Esophagus squamous epithelium (tissue), 5 donors: ENCODE results near the gene ELK3. TPM values are rescaled to one million over a fixed set of nuclear protein-coding genes. Genes with fewer than 3 reads are reported as not detected.

ENCODE experiments used
- DNase-seq: peaks from one replicate; lab custom pipeline; 2025; lab: John Stamatoyannopoulos, UW
- H3K27ac ChIP-seq, 4 donors: fragments of 200-600 bp; sonication (generic); one replicate each; pipeline ENCODE4 v1.5.1; 2016 to 2019; ENCODE audit warnings: mild to moderate bottlenecking in 1 of 4
- H3K27me3 ChIP-seq, 4 donors: fragments of 200-600 bp; sonication (generic); 1 replicate in 3 of 4; 2 replicates in 1 of 4; pipeline versions ENCODE4 v1.5.1 to v1.6.0; 2017 to 2021; ENCODE audit warnings: antibody characterized with exemption in 1 of 4
- H3K36me3 ChIP-seq, 3 donors: fragments of 200-600 bp; sonication (generic); one replicate each; pipeline ENCODE4 v1.5.1; 2016 to 2019
- H3K4me1 ChIP-seq, 3 donors: fragments of 200-600 bp; sonication (generic); one replicate each; pipeline ENCODE4 v1.5.1; 2017 to 2019
- H3K4me3 ChIP-seq, 4 donors: fragments of 200-600 bp; sonication (generic); 1 replicate in 3 of 4; 2 replicates in 1 of 4; pipeline ENCODE4 v1.5.1; 2016 to 2019; ENCODE audit warnings: mild to moderate bottlenecking in 2 of 4, moderate library complexity in 1 of 4
- H3K9me3 ChIP-seq, 3 donors: fragments of 200-600 bp; sonication (generic); one replicate each; pipeline ENCODE4 v1.5.1; 2016 to 2019
- POLR2A ChIP-seq, 4 donors: fragments of 450-650 bp; IDR thresholded peaks; one replicate each; pipeline ENCODE4 v1.6.1; 2017; ENCODE audit warnings: antibody characterized with exemption in 4 of 4, mild to moderate bottlenecking in 4 of 4, moderate library complexity in 3 of 4
- WGBS, 2 donors: methylation state at CpG; one replicate each; pipeline ENCODE4 v1.1.5; 2018; 5-methylcytosine and 5-hydroxymethylcytosine counted together
- intact Hi-C: fragments of 100-400 bp; cut with DNase I; formaldehyde crosslinking; loops from one replicate; pipeline ENCODE4 v1.15.0; 2022
- total RNA-seq, 4 donors: library from RNA; depleted of rRNA; stranded (reverse); fragments of >200 nt; gene quantifications; one replicate each; pipeline ENCODE4 v1.1.0, GENCODE V29; 2016
- TF ChIP-seq, protein P1 (sequence below), 6 experiments: fragments of 450-650 bp in 4 of 6; fragments of 200-600 bp in 2 of 6; sonication (generic) in 2 of 6; IDR thresholded peaks; one replicate each; pipeline ENCODE4 v1.5.1; 2016 to 2019; ENCODE audit warnings: antibody characterized with exemption in 6 of 6, mild to moderate bottlenecking in 4 of 6, moderate library complexity in 4 of 6
- donor health status: DM: yes; HTN: yes; CAD: no.

ELK3 gene
- total RNA-seq, 4 donors from 2014 or later = 24.8 to 44.0 (median 34.8) TPM

DNA sequence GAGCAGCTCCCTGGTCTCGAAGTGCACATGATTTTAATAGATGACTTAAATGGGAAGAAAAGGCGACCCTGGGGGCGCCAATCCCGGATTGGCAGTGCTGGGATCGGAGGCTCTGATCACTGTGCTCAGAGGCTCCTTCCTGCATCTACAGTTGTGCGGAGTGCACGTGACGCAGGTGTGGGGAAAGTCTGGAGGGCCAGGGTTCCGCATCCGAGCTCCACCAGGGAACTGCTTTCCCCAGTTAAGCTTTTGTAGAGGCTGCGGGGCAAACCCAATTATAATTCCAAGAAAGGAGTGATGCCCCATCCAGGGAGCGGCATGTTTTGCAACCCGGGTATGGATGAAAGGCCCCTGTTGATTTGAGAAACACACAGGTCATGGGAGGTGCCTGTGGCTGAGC is 36.5 kb downstream of the ELK3 start:
- H3K27ac ChIP-seq = peak overlapping the region in 3 of 4 donors; percentile 16 to 38 (median 38)
- intact Hi-C loops = no loop called here
- WGBS, 2 donors = 80 to 85% methylated on average over 5 to 12 of the region's 13 CpGs

DNA sequence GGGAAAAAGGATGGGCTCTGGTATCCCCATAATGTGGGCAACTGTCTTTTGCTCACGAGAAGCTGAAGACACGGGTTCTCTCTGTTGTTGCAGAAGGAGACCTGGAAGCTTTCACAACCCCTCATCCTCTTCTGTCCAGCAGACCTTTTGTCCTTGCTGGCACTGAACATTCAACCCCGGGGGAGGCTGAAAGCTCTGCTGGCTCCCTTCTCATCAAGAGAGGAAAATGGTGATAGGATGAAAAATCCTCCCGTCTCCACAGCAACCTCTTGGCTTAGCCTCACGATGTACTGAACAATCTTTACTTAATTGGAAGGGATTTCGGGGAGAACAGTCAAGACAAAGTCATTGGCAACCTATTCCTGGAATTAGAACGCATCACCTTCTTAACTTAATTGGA is 39.0 kb downstream of the ELK3 start:
- Histone ChIP-seq H3K27me3 (no peaks in the 10 kb centered on the region), H3K4me1 (peaks cover 38 to 79% (median 56%) of the 10 kb centered on the region in 3 donors), H3K4me3 (no peak overlapping the region), H3K9me3 (no peaks in the 10 kb centered on the region), H3K27ac (peak overlapping the region; percentile 67 to 95 (median 87)), H3K36me3 (peaks cover 0 to 48% (median 6%) of the 10 kb centered on the region in 3 donors)
- intact Hi-C loops = no loop called here
- TF ChIP-seq, protein P1, sequence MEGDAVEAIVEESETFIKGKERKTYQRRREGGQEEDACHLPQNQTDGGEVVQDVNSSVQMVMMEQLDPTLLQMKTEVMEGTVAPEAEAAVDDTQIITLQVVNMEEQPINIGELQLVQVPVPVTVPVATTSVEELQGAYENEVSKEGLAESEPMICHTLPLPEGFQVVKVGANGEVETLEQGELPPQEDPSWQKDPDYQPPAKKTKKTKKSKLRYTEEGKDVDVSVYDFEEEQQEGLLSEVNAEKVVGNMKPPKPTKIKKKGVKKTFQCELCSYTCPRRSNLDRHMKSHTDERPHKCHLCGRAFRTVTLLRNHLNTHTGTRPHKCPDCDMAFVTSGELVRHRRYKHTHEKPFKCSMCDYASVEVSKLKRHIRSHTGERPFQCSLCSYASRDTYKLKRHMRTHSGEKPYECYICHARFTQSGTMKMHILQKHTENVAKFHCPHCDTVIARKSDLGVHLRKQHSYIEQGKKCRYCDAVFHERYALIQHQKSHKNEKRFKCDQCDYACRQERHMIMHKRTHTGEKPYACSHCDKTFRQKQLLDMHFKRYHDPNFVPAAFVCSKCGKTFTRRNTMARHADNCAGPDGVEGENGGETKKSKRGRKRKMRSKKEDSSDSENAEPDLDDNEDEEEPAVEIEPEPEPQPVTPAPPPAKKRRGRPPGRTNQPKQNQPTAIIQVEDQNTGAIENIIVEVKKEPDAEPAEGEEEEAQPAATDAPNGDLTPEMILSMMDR (IDR thresholded peaks at IDR 0.05) = no peak
- no peak for TF ChIP-seq POLR2A (IDR thresholded peaks at IDR 0.05)
- 53 to 68% methylated on average over 6 to 7 of the region's 7 CpGs for WGBS, 2 donors
- DNase-seq = no peak

More for the DNA sequence above, 36.5 kb downstream of the ELK3 start:
- Histone ChIP-seq H3K9me3 (no peaks in the 10 kb centered on the region), H3K4me3 (no peak overlapping the region), H3K4me1 (peaks cover 14 to 61% (median 35%) of the 10 kb centered on the region in 3 donors), H3K36me3 (peaks cover 6 to 58% (median 9%) of the 10 kb centered on the region in 3 donors), H3K27me3 (no peaks in the 10 kb centered on the region)
- TF ChIP-seq, protein P1 (IDR thresholded peaks at IDR 0.05) = no peak
- TF ChIP-seq POLR2A (IDR thresholded peaks at IDR 0.05) = no peak
- no peak for DNase-seq

DNA sequence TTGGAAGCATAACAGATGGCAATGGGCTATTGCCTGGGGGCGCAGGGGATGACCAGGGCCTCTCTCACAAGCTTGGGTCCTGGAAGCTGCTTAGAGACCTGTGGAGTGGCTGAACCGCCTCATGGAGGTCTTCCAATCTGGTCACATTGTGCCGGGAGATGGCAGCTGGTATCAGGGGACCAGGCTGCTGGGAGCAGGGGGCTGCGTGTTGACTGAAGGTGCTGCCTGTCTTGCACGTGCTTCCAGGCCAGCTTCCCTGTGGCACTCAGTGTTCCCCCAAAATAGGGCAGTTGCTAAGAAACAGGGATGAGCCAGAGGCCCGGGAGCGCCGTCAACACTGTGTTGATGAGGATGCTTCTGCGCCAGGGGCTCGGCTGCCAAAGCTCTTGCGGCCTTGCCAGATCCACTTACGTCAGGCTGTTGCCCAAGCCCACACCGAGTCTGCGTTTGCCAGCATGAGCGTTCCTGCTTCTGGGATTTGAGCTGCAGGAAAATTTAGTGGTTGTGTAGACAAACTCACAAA is 39.8 kb downstream of the ELK3 start:
- DNase-seq = no peak
- Histone ChIP-seq H3K4me1 (peaks cover 42 to 85% (median 63%) of the 10 kb centered on the region in 3 donors), H3K27me3 (no peaks in the 10 kb centered on the region), H3K9me3 (no peaks in the 10 kb centered on the region), H3K36me3 (peaks cover 0 to 48% (median 6%) of the 10 kb centered on the region in 3 donors), H3K27ac (peak overlapping the region; percentile 67 to 95 (median 87)), H3K4me3 (no peak overlapping the region)
- 29 to 35% methylated on average over 8 of the region's 15 CpGs for WGBS, 2 donors
- intact Hi-C loops = no loop called here
- no peak for TF ChIP-seq POLR2A (IDR thresholded peaks at IDR 0.05)
- TF ChIP-seq, protein P1 (IDR thresholded peaks at IDR 0.05) = no peak

DNA sequence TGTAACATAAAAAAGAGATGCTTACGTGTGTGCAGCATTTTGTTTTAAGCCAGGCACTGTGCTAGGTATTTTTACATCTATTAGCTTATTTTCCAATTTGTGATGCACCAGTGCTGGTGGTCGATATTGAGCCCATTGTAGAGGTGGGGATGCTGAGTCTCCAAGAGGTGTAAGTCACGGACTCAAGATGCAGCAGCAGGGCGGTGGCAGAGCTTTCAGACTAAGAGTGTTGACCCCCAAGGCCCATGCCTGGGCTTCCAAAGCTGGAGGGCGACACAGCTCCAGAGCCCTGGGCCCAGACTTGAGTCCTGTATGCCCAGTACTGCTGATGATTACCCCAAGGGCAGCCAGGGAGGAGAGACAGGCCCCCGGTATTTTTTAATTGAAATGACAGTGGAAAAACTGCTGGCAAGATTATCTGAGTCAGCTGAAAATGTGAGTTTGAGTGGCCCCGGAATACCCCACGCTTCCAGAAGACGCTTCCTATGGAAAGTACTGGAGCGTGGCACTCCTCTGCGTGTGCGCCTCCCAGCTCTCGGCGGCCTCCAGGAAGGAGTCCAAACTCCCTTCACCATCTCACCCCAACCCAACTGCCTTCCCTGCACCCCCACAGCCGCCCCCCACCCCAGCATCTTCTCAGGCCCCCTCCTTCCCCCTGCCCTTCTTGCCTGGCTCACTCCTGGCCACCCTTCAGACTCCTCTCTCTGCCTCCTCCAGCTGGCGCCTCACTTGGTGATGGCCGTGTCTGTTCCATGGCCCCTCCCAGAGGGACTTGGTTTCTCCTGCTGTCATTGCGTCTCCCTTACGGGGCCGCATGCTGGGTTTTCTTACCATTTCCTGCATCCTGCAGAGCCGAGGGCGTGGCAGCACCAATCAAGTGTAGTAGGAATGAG is 40.7 kb downstream of the ELK3 start:
- WGBS, 2 donors = 79 to 81% methylated on average over 12 to 16 of the region's 22 CpGs
- H3K27ac ChIP-seq = peak overlapping the region; percentile 68 to 95 (median 84)
- no peak for TF ChIP-seq POLR2A (IDR thresholded peaks at IDR 0.05)
- TF ChIP-seq, protein P1 (IDR thresholded peaks at IDR 0.05) = no peak
- peaks cover 0 to 53% (median 6%) of the 10 kb centered on the region in 3 donors for H3K36me3 ChIP-seq
- intact Hi-C loops = no loop called here
- DNase-seq = no peak
- no peak overlapping the region for H3K4me3 ChIP-seq
- no peaks in the 10 kb centered on the region for H3K9me3 ChIP-seq
- H3K27me3 ChIP-seq = no peaks in the 10 kb centered on the region
- H3K4me1 ChIP-seq = peaks cover 42 to 85% (median 65%) of the 10 kb centered on the region in 3 donors

- H3K27ac ChIP-seq = peak overlapping the region; percentile 68 to 95 (median 84)
- no peak for DNase-seq
- H3K4me1 ChIP-seq = peaks cover 42 to 86% (median 67%) of the 10 kb centered on the region in 3 donors
- intact Hi-C loops = no loop called here
- H3K9me3 ChIP-seq = no peaks in the 10 kb centered on the region
- H3K27me3 ChIP-seq = no peaks in the 10 kb centered on the region
- peaks cover 0 to 54% (median 6%) of the 10 kb centered on the region in 3 donors for H3K36me3 ChIP-seq
- TF ChIP-seq POLR2A (IDR thresholded peaks at IDR 0.05) = no peak
- TF ChIP-seq, protein P1 (IDR thresholded peaks at IDR 0.05) = no peak
- WGBS, 2 donors = 68 to 81% methylated on average over 5 of the region's 5 CpGs
- H3K4me3 ChIP-seq = no peak overlapping the region
These were observed 41.3 kb downstream of the ELK3 start for GRCh38 chr12:96235484-96235826.
